Stimulated activated naive B cell treated with anti-CD40 and anti-IgM and Interleukin-4, amounts not matched to agents 10 μg/mL and 1 μg/mL and 100 μg/mL, for 72 hours (primary cell): ENCODE data around the gene NSUN4.

ENCODE experiments used
- ATAC-seq, 2 donors: fragments of 150-1000 bp; cut with Tn5 transposase; replicated peaks; 2 replicates each; pipeline ENCODE4 v1.10.0; 2021; ENCODE audit warnings: moderate library complexity in 1 of 2
- DNase-seq: peaks from one replicate; pipeline ENCODE4 v3.0.0; 2021
- H3K27ac Mint-ChIP-seq: one replicate; pipeline ENCODE4 v1.8.0; 2022; ENCODE audit warnings: mild to moderate bottlenecking, mixed read lengths
- H3K27me3 Mint-ChIP-seq, 2 donors: one replicate each; pipeline ENCODE4 v1.8.0; 2022; ENCODE audit warnings: mixed read lengths in 2 of 2
- H3K36me3 Mint-ChIP-seq, 2 donors: one replicate each; pipeline ENCODE4 v1.8.0; 2022; ENCODE audit warnings: mixed read lengths in 2 of 2, mild to moderate bottlenecking in 1 of 2
- H3K4me1 Mint-ChIP-seq, 2 donors: one replicate each; pipeline ENCODE4 v1.8.0; 2022; ENCODE audit warnings: mixed read lengths in 2 of 2, mild to moderate bottlenecking in 1 of 2
- H3K4me3 Mint-ChIP-seq, 2 donors: one replicate each; pipeline ENCODE4 v1.8.0; 2022; ENCODE audit warnings: mild to moderate bottlenecking in 2 of 2, mixed read lengths in 2 of 2, moderate library complexity in 1 of 2
- H3K9me3 Mint-ChIP-seq, 2 donors: one replicate each; pipeline ENCODE4 v1.8.0; 2022; ENCODE audit warnings: mixed read lengths in 2 of 2, mild to moderate bottlenecking in 1 of 2

NSUN4 gene

GRCh38 chr1:46399307-46399706 lies 58.7 kb downstream of the NSUN4 start:
- H3K27me3 Mint-ChIP-seq = peaks cover 18 to 25% of the 10 kb centered on the region in 2 donors
- H3K4me1 Mint-ChIP-seq = peaks cover 9 to 10% of the 10 kb centered on the region in 2 donors
- no peaks in the 10 kb centered on the region for H3K9me3 Mint-ChIP-seq
- no peak overlapping the region for H3K27ac Mint-ChIP-seq
- no peak overlapping the region for H3K4me3 Mint-ChIP-seq
- peaks cover 0 to 9% of the 10 kb centered on the region in 2 donors for H3K36me3 Mint-ChIP-seq
- DNase-seq (no peak), ATAC-seq (no peak)

GRCh38 chr1:46400421-46400820 lies 59.8 kb downstream of the NSUN4 start:
- DNase-seq = no peak
- Mint-ChIP-seq H3K4me3 (no peak overlapping the region), H3K9me3 (no peaks in the 10 kb centered on the region), H3K4me1 (peaks cover 5 to 6% of the 10 kb centered on the region in 2 donors), H3K27me3 (peaks cover 7 to 14% of the 10 kb centered on the region in 2 donors), H3K27ac (no peak overlapping the region), H3K36me3 (peaks cover 0 to 5% of the 10 kb centered on the region in 2 donors)
- no peak for ATAC-seq

GRCh38 chr1:46401154-46401913 lies 60.7 kb downstream of the NSUN4 start:
- DNase-seq = no peak
- Mint-ChIP-seq H3K36me3 (peaks cover 0 to 5% of the 10 kb centered on the region in 2 donors), H3K4me3 (no peak overlapping the region), H3K9me3 (no peaks in the 10 kb centered on the region), H3K27me3 (peaks cover 5 to 14% of the 10 kb centered on the region in 2 donors), H3K27ac (no peak overlapping the region), H3K4me1 (peaks cover 6 to 7% of the 10 kb centered on the region in 2 donors)
- no peak for ATAC-seq

- peaks cover 6 to 7% of the 10 kb centered on the region in 2 donors for H3K4me1 Mint-ChIP-seq
- H3K36me3 Mint-ChIP-seq = peaks cover 0 to 5% of the 10 kb centered on the region in 2 donors
- H3K4me3 Mint-ChIP-seq = no peak overlapping the region
- H3K9me3 Mint-ChIP-seq = no peaks in the 10 kb centered on the region
- H3K27me3 Mint-ChIP-seq = peaks cover 5 to 14% of the 10 kb centered on the region in 2 donors
- ATAC-seq (no peak), DNase-seq (no peak)
- no peak overlapping the region for H3K27ac Mint-ChIP-seq
Observed at GRCh38 chr1:46401964-46402626, 61.5 kb downstream of the NSUN4 start.

DNA sequence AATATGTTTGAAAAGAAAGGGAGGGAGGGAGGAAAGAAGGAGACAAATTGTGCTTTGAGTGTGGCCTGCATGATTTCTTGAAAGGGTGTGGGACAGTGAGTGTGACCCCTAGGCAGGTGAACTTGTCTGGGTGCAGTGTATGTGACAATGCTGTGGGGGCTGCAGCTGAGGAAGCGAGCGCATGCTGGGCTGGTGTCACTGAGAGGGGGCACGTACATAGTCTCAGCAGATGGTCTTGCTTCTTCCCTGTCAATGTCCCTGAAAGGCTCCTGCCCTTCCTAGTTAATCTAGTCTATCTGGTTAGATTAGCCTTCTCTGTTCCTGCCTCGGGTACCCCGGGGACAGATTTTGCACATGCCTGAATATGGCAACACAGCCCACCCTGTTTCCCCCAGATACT lies 63.3 kb downstream of the NSUN4 start:
- no peak overlapping the region for H3K27ac Mint-ChIP-seq
- DNase-seq = no peak
- no peak overlapping the region for H3K4me3 Mint-ChIP-seq
- peaks cover 0 to 9% of the 10 kb centered on the region in 2 donors for H3K36me3 Mint-ChIP-seq
- H3K4me1 Mint-ChIP-seq = peaks cover 6 to 7% of the 10 kb centered on the region in 2 donors
- no peaks in the 10 kb centered on the region for H3K9me3 Mint-ChIP-seq
- ATAC-seq = no peak
- peaks cover 5 to 14% of the 10 kb centered on the region in 2 donors for H3K27me3 Mint-ChIP-seq

DNA sequence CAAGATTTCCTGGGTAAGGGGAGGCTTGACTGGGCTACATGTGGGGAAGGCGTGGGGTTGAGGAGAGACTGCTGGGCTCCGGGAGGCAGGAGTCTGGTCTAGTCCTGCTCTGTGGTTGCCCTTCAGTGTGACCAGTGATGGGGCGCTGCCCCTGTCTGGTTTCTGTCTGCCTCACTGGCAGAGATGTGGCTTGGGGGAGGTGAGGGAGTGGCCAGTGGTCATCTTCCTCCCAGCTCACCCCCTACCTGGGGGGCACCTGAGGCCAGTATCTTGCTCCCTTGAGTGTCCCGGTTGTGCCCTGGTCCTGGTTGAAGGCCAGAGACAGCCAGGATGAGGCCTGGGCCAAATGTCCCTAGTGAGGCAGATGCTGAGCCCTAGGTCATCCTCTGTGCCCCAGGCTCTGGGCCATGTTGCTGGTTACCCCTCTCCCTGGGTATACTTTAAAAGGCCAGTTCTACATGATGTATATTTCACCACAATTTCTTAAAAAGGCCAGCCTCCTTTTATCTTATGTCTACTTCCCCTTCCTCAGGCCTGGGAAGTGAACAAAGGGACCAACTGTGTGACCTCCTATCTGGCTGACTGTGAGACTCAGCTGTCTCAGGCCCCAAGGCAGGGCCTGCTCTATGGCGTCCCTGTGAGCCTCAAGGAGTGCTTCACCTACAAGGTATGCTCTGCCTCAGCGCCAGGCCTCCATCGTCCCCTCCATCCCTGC lies 64.0 kb downstream of the NSUN4 start:
- Mint-ChIP-seq H3K27ac (no peak overlapping the region), H3K27me3 (peaks cover 5 to 7% of the 10 kb centered on the region in 2 donors), H3K4me3 (no peak overlapping the region), H3K4me1 (peaks cover 6 to 7% of the 10 kb centered on the region in 2 donors), H3K36me3 (peaks cover 0 to 9% of the 10 kb centered on the region in 2 donors), H3K9me3 (no peaks in the 10 kb centered on the region)
- no peak for ATAC-seq
- no peak for DNase-seq

GRCh38 chr1:46405197-46405555 lies 64.6 kb downstream of the NSUN4 start:
- no peak for ATAC-seq
- peaks cover 2 to 3% of the 10 kb centered on the region in 2 donors for H3K27me3 Mint-ChIP-seq
- no peak for DNase-seq
- peaks cover 2 to 9% of the 10 kb centered on the region in 2 donors for H3K36me3 Mint-ChIP-seq
- H3K9me3 Mint-ChIP-seq = no peaks in the 10 kb centered on the region
- H3K27ac Mint-ChIP-seq = no peak overlapping the region
- H3K4me3 Mint-ChIP-seq = no peak overlapping the region
- H3K4me1 Mint-ChIP-seq = peaks cover 4 to 6% of the 10 kb centered on the region in 2 donors

GRCh38 chr1:46405724-46406123 lies 65.1 kb downstream of the NSUN4 start:
- Mint-ChIP-seq H3K9me3 (no peaks in the 10 kb centered on the region), H3K27ac (no peak overlapping the region), H3K27me3 (no peaks in the 10 kb centered on the region), H3K4me1 (peaks cover 0 to 2% of the 10 kb centered on the region in 2 donors), H3K4me3 (no peak overlapping the region), H3K36me3 (peaks cover 2 to 10% of the 10 kb centered on the region in 2 donors)
- ATAC-seq (peak in 1 of 2 donors; percentile 4), DNase-seq (no peak)

DNA sequence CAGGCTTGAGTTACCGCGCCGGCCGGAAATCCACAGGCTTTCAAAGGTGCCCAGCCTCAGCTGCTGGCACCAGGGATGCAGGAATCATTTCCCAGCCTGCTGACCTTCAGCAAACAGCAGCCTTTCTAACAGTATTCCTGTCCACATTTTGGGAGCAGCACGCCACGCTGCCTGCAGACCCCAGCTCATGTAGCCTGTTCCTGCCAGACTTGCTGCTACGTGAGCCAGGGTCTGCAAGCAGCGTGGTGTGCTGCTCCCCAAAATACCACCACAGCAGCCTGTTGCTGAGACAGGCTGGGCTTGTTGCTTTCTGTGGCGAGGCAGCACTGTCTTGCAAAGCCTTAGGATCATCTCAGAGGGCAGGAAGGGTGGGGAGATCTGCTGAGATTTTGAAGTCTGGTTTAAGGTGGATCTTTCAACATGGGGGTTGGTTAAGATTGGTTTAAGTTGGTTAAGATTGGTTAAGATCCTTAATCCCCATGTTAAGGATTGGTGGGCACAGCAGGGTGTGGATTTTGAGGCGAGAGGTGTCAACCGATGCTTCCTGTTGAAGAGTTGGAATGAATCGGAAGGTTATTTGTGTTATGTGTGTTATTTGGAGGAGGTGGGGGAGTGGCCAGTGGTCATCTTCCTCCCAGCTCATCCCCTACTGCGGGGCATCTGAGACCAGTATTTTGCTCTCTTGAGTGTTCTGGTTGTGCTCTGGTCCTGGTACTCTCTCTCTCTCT lies 66.4 kb downstream of the NSUN4 start:
- no peak for DNase-seq
- H3K27me3 Mint-ChIP-seq = no peaks in the 10 kb centered on the region
- peaks cover 2 to 12% of the 10 kb centered on the region in 2 donors for H3K36me3 Mint-ChIP-seq
- H3K9me3 Mint-ChIP-seq = no peaks in the 10 kb centered on the region
- H3K27ac Mint-ChIP-seq = no peak overlapping the region
- no peak for ATAC-seq
- peaks cover 0 to 2% of the 10 kb centered on the region in 2 donors for H3K4me1 Mint-ChIP-seq
- H3K4me3 Mint-ChIP-seq = no peak overlapping the region

DNA sequence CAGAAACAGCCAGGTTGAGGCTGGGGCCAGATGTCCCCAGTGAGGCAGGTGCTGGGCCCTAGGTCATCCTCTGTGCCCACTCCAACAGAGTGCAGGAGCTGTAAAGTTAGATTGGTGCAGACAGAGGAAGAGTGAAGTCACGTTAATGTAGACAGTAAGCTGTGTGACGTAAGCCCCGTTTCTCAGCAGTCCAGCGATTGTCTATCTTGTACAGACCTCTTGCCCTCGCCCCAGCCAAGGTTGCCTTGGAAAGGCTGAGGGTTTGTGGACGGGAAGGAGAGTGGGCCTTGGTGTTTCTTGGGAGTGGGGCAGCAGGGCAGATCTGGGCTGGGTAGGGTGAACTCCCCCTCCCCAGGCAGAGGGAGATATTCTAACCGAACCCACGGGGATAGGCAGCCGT lies 67.0 kb downstream of the NSUN4 start:
- H3K4me1 Mint-ChIP-seq = peaks cover 0 to 2% of the 10 kb centered on the region in 2 donors
- H3K9me3 Mint-ChIP-seq = no peaks in the 10 kb centered on the region
- DNase-seq (no peak), ATAC-seq (no peak)
- H3K27ac Mint-ChIP-seq = no peak overlapping the region
- peaks cover 2 to 12% of the 10 kb centered on the region in 2 donors for H3K36me3 Mint-ChIP-seq
- H3K4me3 Mint-ChIP-seq = no peak overlapping the region
- H3K27me3 Mint-ChIP-seq = no peaks in the 10 kb centered on the region

- Mint-ChIP-seq H3K27me3 (no peaks in the 10 kb centered on the region), H3K36me3 (peaks cover 2 to 9% of the 10 kb centered on the region in 2 donors), H3K4me3 (no peak overlapping the region), H3K27ac (no peak overlapping the region), H3K9me3 (no peaks in the 10 kb centered on the region), H3K4me1 (peaks cover 0 to 2% of the 10 kb centered on the region in 2 donors)
- no peak for DNase-seq
- no peak for ATAC-seq
Observed at GRCh38 chr1:46408356-46409062, 67.9 kb downstream of the NSUN4 start.

GRCh38 chr1:46409063-46409372 lies 68.4 kb downstream of the NSUN4 start:
- peaks cover 0 to 2% of the 10 kb centered on the region in 2 donors for H3K4me1 Mint-ChIP-seq
- no peaks in the 10 kb centered on the region for H3K9me3 Mint-ChIP-seq
- DNase-seq = no peak
- H3K27ac Mint-ChIP-seq = no peak overlapping the region
- no peaks in the 10 kb centered on the region for H3K27me3 Mint-ChIP-seq
- no peak for ATAC-seq
- H3K36me3 Mint-ChIP-seq = peaks cover 2 to 7% of the 10 kb centered on the region in 2 donors
- no peak overlapping the region for H3K4me3 Mint-ChIP-seq

DNA sequence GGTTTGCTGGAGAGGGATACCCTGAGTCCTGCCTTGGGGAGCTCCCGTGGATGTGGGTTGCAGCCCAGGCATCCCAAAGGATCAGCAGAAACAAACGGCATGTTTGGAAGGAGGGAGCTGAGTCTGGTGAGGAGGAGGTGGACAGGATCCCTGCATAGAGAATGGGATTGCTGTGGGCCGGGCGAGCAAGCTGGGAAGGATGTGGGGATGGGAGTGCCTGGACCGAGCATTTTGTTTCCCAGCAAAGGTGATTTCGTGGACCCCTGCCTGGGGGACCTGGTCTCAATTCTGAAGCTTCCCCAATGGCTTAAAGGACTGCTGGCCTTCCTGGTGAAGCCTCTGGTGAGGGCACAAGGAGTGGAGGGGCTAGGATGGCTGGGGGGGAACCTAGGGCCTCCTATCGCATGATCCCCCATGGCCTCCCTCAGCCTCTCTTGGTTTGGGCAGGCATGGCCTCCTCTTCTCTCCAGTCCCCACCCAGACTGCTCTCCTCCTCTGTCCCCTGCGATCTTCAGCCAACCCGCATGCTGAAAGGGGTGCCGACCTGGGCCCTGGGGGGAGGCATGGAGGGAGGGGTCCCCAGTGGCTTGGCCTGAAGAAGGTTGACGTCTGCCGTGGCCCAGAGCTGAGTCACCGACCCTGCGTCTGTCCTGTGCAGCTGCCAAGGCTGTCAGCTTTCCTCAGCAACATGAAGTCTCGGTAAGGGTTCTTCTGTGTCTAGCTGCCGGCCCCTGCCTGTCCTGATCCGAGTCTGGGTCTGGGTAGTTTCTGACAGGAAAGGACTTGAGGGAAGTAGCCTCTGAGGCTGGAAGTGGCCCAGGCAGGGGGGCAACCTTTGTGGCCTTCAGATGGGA lies 69.8 kb downstream of the NSUN4 start:
- Mint-ChIP-seq H3K9me3 (no peaks in the 10 kb centered on the region), H3K4me3 (no peak overlapping the region), H3K27me3 (no peaks in the 10 kb centered on the region), H3K4me1 (peaks cover 0 to 2% of the 10 kb centered on the region in 2 donors), H3K36me3 (peaks cover 2 to 7% of the 10 kb centered on the region in 2 donors), H3K27ac (no peak overlapping the region)
- ATAC-seq (no peak), DNase-seq (no peak)
